DOHH2 (cell line): ENCODE measurements around the gene ZIC4.

Experiments used
- H3F3A ChIP-seq: fragments of 200-600 bp; sonication (generic), shearing (Covaris generic); 2 replicates; pipeline ENCODE4 v1.6.0; 2016; ENCODE audit warnings: antibody characterized with exemption, mild to moderate bottlenecking; ENCODE audit not compliant: control insufficient read depth, insufficient read depth
- H3K27ac ChIP-seq: fragments of 200-600 bp; sonication (generic); 2 replicates; pipeline ENCODE4 v1.5.1; 2014; ENCODE audit warnings: low read depth, mild to moderate bottlenecking, low read length, moderate library complexity
- H3K27me3 ChIP-seq: fragments of 200-600 bp; sonication (generic); 2 replicates; pipeline ENCODE4 v1.6.1; 2014; ENCODE audit warnings: mild to moderate bottlenecking, low read length, mixed read lengths; ENCODE audit not compliant: control insufficient read depth
- H3K36me3 ChIP-seq: fragments of 200-600 bp; sonication (generic); 2 replicates; pipeline ENCODE4 v1.6.1; 2014; ENCODE audit warnings: mild to moderate bottlenecking, low read length, moderate library complexity, mixed read lengths; ENCODE audit not compliant: control insufficient read depth
- H3K4me1 ChIP-seq: fragments of 200-600 bp; sonication (generic); 2 replicates; pipeline ENCODE4 v1.6.1; 2014; ENCODE audit warnings: mild to moderate bottlenecking, low read length, mixed read lengths; ENCODE audit not compliant: control insufficient read depth
- H3K4me2 ChIP-seq: fragments of 200-600 bp; sonication (generic); 2 replicates; pipeline ENCODE4 v1.6.0; 2014; ENCODE audit warnings: mild to moderate bottlenecking, low read length, moderate library complexity
- H3K4me3 ChIP-seq: fragments of 200-600 bp; sonication (generic); 2 replicates; pipeline ENCODE4 v1.5.1; 2014; ENCODE audit warnings: mild to moderate bottlenecking, low read length, mixed read lengths
- H3K79me2 ChIP-seq: fragments of 200-600 bp; sonication (generic); 2 replicates; pipeline ENCODE4 v1.6.1; 2014; ENCODE audit warnings: mild to moderate bottlenecking, low read length, mixed read lengths; ENCODE audit not compliant: control insufficient read depth
- H3K9me2 ChIP-seq: fragments of 200-600 bp; sonication (generic); replicated peaks from 2 replicates; pipeline ENCODE4 v1.6.1; 2014; ENCODE audit warnings: mild to moderate bottlenecking, low read length, mixed read lengths; ENCODE audit not compliant: control insufficient read depth
- H3K9me3 ChIP-seq: fragments of 200-600 bp; sonication (generic); 2 replicates; pipeline ENCODE4 v1.6.1; 2014; ENCODE audit warnings: antibody characterized with exemption, low read length, mixed read lengths; ENCODE audit not compliant: control insufficient read depth, insufficient read depth
- H4K20me1 ChIP-seq: fragments of 200-600 bp; sonication (generic); 2 replicates; pipeline ENCODE4 v1.6.0; 2014; ENCODE audit warnings: low read depth, mild to moderate bottlenecking, antibody characterized with exemption, low read length, moderate library complexity; ENCODE audit not compliant: control insufficient read depth, insufficient read depth
- EZH2phosphoT487 ChIP-seq: fragments of 200-600 bp; sonication (generic); IDR thresholded peaks from 2 replicates; pipeline ENCODE4 v1.6.1; 2017; ENCODE audit warnings: borderline replicate concordance, mild to moderate bottlenecking, antibody characterized with exemption, low read length, moderate library complexity, mixed read lengths
- TF ChIP-seq, protein P1 (sequence below): fragments of 200-600 bp; sonication (generic); IDR thresholded peaks from one replicate; pipeline ENCODE4 v1.5.1; 2014; ENCODE audit warnings: antibody characterized with exemption, mild to moderate bottlenecking, low read depth, low read length; ENCODE audit not compliant: poor library complexity, severe bottlenecking

The ZIC4 gene

DNA sequence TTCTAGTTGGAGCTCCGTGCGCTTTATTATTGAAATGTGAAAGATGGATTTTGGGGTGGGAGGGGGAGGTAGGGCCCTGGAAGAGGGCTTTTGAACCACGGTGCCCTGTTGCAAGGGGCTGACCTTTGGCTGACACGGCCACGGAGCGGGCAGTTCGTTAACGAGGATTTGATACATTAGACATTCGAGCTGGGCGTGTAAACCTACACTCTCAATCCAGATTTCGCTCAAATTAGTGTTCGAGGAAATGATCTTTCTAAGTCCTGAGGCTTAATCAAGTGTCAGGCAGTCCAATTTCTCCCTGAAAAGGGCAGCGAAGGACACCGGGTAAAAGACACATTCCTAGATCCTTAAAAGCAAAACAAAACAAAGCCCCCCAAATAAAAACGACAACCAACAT lies 15.9 kb upstream of the ZIC4 start:
- Histone ChIP-seq H3K4me2 (no peak overlapping the region), H4K20me1 (no peaks in the 10 kb centered on the region), H3K27me3 (no peaks in the 10 kb centered on the region), H3F3A (no peaks in the 10 kb centered on the region), H3K4me3 (no peak overlapping the region), H3K27ac (no peak overlapping the region), H3K79me2 (no peaks in the 10 kb centered on the region), H3K9me2 (no peaks in the 10 kb centered on the region), H3K4me1 (no peaks in the 10 kb centered on the region), H3K9me3 (peaks cover 4% of the 10 kb centered on the region; the same call in 1 of the 2 replicates), H3K36me3 (no peaks in the 10 kb centered on the region)
- TF ChIP-seq, protein P1, sequence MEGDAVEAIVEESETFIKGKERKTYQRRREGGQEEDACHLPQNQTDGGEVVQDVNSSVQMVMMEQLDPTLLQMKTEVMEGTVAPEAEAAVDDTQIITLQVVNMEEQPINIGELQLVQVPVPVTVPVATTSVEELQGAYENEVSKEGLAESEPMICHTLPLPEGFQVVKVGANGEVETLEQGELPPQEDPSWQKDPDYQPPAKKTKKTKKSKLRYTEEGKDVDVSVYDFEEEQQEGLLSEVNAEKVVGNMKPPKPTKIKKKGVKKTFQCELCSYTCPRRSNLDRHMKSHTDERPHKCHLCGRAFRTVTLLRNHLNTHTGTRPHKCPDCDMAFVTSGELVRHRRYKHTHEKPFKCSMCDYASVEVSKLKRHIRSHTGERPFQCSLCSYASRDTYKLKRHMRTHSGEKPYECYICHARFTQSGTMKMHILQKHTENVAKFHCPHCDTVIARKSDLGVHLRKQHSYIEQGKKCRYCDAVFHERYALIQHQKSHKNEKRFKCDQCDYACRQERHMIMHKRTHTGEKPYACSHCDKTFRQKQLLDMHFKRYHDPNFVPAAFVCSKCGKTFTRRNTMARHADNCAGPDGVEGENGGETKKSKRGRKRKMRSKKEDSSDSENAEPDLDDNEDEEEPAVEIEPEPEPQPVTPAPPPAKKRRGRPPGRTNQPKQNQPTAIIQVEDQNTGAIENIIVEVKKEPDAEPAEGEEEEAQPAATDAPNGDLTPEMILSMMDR: no peak
- TF ChIP-seq EZH2phosphoT487: no peak

DNA sequence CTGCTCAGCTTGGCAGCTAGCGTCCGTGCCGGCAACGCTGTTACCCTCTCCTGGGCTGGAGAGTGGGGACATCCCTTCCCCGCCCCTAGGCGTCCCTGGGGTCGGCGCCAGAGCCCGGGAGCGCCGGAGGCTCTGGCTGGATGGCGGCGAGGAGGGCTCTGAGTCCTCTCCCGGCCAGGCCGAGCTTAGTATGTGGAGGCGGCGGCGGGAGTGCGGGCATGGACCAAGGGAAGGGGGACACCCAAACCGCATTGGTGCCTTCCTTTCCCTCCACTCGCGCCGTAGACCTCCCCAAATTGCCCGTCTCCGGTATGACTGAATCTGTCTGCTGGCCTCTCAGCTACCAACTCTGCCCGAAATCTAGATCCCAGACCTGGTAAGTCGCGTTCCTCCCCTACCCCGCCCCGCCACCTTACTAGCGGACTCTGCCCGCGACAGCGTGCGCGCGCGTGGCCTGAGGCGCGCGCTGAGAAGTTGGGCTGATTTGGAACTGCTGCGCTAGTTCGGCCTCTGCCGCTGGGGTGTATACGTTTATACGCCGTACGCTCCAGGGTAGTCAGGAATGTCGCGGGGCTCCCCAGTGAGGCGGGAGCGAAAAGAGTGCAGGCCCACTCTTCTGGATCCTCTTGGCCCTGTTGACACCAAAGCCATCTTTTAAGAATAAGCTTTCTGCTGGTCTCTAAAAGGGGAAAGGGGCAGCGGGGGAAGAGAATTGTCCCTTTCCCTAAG lies 15.0 kb upstream of the ZIC4 start:
- no peak for TF ChIP-seq EZH2phosphoT487
- TF ChIP-seq, protein P1: no peak
- Histone ChIP-seq H3K9me3 (peaks cover 4% of the 10 kb centered on the region; the same call in 1 of the 2 replicates), H3F3A (no peaks in the 10 kb centered on the region), H3K4me1 (no peaks in the 10 kb centered on the region), H3K79me2 (no peaks in the 10 kb centered on the region), H3K36me3 (no peaks in the 10 kb centered on the region), H4K20me1 (no peaks in the 10 kb centered on the region), H3K4me2 (no peak overlapping the region), H3K27ac (no peak overlapping the region), H3K9me2 (no peaks in the 10 kb centered on the region), H3K4me3 (no peak overlapping the region), H3K27me3 (no peaks in the 10 kb centered on the region)

DNA sequence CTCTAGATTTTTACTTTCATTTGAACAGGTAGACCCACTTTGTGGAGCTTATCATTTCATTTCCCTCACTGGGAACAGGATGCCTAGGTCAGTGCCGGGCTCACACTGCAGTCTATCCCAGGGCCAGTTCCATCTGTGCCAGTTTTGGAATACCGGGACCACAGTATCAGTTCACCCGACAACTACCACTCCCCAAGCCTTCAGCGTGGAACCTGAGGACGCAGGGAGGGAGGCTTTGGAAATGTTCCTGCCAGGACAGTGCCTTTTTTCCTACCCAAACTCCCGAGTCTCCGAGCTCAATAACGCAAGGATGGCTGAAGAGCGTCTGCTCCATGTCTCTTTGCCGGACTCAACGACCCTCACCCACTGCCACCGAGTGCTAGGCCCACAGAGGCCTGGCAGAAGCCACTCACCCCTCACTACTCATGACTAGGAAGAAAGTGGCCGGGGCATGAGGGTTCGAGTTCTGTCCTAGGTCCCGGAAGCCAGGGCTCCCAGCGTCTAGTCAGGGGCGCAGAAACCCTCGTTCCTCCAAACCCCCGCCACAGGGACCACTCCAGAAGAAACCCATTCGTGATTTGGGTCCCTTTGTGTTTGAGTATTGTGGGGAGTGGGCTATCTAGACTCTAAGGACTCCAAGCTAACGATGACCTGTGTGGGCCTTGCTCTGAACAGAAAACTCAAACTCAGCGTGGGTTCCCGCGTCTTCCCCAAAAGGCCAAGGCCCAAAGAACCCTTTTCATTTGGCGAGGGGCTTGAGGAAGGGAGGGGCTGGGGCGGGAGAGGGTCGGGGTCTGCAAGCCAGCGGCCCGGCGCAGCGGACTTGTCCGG lies 14.2 kb upstream of the ZIC4 start:
- no peak overlapping the region for H3K4me2 ChIP-seq
- H4K20me1 ChIP-seq: no peaks in the 10 kb centered on the region
- H3K36me3 ChIP-seq: no peaks in the 10 kb centered on the region
- TF ChIP-seq EZH2phosphoT487: no peak
- TF ChIP-seq, protein P1: no peak
- H3K9me2 ChIP-seq: no peaks in the 10 kb centered on the region
- H3K27ac ChIP-seq: no peak overlapping the region
- no peaks in the 10 kb centered on the region for H3K27me3 ChIP-seq
- no peaks in the 10 kb centered on the region for H3F3A ChIP-seq
- peaks cover 4% of the 10 kb centered on the region; the same call in 1 of the 2 replicates for H3K9me3 ChIP-seq
- H3K4me1 ChIP-seq: no peaks in the 10 kb centered on the region
- no peaks in the 10 kb centered on the region for H3K79me2 ChIP-seq
- H3K4me3 ChIP-seq: no peak overlapping the region
